ENCODE measurements around the gene KIF16B. TPM values are rescaled to one million over a fixed set of nuclear protein-coding genes. Genes with fewer than 3 reads are reported as not detected.

Gene KIF16B, protein sequence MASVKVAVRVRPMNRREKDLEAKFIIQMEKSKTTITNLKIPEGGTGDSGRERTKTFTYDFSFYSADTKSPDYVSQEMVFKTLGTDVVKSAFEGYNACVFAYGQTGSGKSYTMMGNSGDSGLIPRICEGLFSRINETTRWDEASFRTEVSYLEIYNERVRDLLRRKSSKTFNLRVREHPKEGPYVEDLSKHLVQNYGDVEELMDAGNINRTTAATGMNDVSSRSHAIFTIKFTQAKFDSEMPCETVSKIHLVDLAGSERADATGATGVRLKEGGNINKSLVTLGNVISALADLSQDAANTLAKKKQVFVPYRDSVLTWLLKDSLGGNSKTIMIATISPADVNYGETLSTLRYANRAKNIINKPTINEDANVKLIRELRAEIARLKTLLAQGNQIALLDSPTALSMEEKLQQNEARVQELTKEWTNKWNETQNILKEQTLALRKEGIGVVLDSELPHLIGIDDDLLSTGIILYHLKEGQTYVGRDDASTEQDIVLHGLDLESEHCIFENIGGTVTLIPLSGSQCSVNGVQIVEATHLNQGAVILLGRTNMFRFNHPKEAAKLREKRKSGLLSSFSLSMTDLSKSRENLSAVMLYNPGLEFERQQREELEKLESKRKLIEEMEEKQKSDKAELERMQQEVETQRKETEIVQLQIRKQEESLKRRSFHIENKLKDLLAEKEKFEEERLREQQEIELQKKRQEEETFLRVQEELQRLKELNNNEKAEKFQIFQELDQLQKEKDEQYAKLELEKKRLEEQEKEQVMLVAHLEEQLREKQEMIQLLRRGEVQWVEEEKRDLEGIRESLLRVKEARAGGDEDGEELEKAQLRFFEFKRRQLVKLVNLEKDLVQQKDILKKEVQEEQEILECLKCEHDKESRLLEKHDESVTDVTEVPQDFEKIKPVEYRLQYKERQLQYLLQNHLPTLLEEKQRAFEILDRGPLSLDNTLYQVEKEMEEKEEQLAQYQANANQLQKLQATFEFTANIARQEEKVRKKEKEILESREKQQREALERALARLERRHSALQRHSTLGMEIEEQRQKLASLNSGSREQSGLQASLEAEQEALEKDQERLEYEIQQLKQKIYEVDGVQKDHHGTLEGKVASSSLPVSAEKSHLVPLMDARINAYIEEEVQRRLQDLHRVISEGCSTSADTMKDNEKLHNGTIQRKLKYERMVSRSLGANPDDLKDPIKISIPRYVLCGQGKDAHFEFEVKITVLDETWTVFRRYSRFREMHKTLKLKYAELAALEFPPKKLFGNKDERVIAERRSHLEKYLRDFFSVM (N-terminal part only)
- total RNA-seq (5.1 and 8.8 TPM in 2 replicates), polyA plus RNA-seq (2.3 and 2.9 TPM in 2 replicates), polyA minus RNA-seq (8.9 and 9.5 TPM in 2 replicates), Bru-seq, nascent RNA (percentile 60 among the genes with signal in this experiment), BruChase-seq, experiment 1, labeled RNA remaining after a 6-hour chase (percentile 44 among the genes with signal in this experiment), BruChase-seq, experiment 2, labeled RNA remaining after a 2-hour chase (percentile 47 among the genes with signal in this experiment)
- polyA plus RNA-seq (2011; cell fraction: cytosol; rRNA removed) = 5.6 and 5.7 TPM in 2 replicates
- 10.1 and 11.1 TPM in 2 replicates for polyA plus RNA-seq (2011; cell fraction: nucleus; rRNA removed)
- polyA plus RNA-seq (2012) = 3.6 and 4.3 TPM in 2 replicates
- polyA minus RNA-seq (2011; cell fraction: cytosol; rRNA and poly(A)+ RNA removed) = 2.9 TPM
- 15.0 and 18.8 TPM in 2 replicates for polyA minus RNA-seq (2011; cell fraction: nucleus; rRNA and poly(A)+ RNA removed)
- long read RNA-seq, full-length matches to known transcripts = 4 of 6 reads
- long read RNA-seq, partial matches to known transcripts = 2 of 6 reads
- long read RNA-seq, other reads (novel, unspliced or antisense) = 0 of 6 reads

DNA sequence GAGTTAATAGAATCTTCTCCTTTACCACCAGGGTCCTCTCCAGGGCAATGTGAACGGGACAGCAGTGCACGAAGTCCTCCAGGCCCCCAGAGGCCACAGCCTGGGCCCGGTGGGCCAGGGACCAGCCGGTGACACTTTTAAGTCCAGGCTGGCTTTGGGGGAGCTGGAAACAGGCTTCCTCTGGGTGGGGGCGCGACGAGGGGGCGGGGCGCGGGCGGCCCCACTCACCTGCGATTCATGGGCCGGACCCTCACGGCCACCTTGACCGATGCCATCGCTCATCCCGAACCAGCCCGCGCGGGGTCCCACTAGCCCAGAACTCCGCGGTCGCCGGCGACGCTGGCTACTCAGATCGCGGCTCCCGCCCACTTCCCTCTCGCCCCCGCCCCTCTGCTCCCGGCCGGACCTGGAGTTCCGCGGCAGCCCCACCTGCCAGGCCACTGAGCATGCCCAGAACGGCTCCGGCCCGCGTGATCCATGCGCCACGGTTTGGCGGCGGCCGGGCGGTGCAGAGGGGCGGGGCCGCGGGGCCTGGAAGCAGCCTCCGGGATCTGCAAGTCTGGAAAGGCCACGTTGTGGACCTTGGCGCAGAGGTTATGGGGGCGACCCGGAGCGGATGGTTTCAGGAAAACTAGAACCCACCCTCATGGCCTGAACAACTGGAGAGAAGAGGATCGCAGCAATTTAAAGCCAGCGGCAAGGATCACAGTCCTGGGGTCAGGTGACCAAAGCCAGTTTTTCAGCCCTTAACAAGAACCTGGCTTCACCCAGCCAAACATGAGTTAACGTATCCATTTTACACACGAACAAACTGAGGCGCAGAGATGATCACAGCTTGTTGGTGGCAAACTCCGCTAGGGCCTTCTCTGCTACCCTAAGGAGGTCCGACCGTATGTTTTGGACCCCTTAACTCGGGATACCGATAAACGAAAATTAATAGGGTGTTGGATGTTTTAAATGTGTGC lies at the start of gene KIF16B:
TSS of gene KIF16B (minus strand) at position 448 of the 965 bp plus-strand sequence. CDS start at position 275, 173 bp downstream.
- peak within 1 kb of the TSS; percentile 92 for H2AFZ ChIP-seq (ENCODE audit: low read depth, low read length)
- peak within 1 kb of the TSS; percentile 43 for H3K9ac ChIP-seq (replicated peaks; ENCODE audit: extremely low read depth, insufficient read depth, low read length)
- no peaks in the 10 kb centered on the region for H3K36me3 ChIP-seq (ENCODE audit: control insufficient read depth in 2 of 2, extremely low read depth in 1 of 2, insufficient read depth in 2 of 2, low read length in 2 of 2)
- H3K9me3 ChIP-seq (replicated peaks; ENCODE audit: control insufficient read depth, insufficient read depth, low read length) = no peaks in the 10 kb centered on the region
- POLR2A ChIA-PET = no interaction called here
- no peaks in the 10 kb centered on the region for H3K9me1 ChIP-seq (replicated peaks; ENCODE audit: control insufficient read depth, extremely low read depth, insufficient read depth, low read length)
- FAIRE-seq (peak; percentile 77), DNase-seq (ENCODE audit: low read depth, low spot score) (peak; percentile 93)
- dilution Hi-C loops (cut with MboI; ENCODE audit: extremely low pct_ligation_motif_present, low sequenced_read_pairs) = no loop called here
- peaks cover 17% of the 10 kb centered on the region for H3K4me1 ChIP-seq (ENCODE audit: control insufficient read depth, extremely low read depth, insufficient read depth, low read length)
- no peaks in the 10 kb centered on the region for H4K20me1 ChIP-seq (replicated peaks; ENCODE audit: control insufficient read depth, extremely low read depth, insufficient read depth, low read length)
- TF ChIP-seq, protein P1, sequence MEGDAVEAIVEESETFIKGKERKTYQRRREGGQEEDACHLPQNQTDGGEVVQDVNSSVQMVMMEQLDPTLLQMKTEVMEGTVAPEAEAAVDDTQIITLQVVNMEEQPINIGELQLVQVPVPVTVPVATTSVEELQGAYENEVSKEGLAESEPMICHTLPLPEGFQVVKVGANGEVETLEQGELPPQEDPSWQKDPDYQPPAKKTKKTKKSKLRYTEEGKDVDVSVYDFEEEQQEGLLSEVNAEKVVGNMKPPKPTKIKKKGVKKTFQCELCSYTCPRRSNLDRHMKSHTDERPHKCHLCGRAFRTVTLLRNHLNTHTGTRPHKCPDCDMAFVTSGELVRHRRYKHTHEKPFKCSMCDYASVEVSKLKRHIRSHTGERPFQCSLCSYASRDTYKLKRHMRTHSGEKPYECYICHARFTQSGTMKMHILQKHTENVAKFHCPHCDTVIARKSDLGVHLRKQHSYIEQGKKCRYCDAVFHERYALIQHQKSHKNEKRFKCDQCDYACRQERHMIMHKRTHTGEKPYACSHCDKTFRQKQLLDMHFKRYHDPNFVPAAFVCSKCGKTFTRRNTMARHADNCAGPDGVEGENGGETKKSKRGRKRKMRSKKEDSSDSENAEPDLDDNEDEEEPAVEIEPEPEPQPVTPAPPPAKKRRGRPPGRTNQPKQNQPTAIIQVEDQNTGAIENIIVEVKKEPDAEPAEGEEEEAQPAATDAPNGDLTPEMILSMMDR (IDR thresholded peaks at IDR 0.05; ENCODE audit: extremely low read depth in 1 of 2, insufficient read depth in 1 of 2, low read depth in 1 of 2, low read length in 2 of 2) = peak in 1 of 2 donors; percentile 3
- TF ChIP-seq POLR2AphosphoS5 (IDR thresholded peaks at IDR 0.05; ENCODE audit: insufficient read depth, low read depth, low read length) (peak; percentile 21), GATA2 (IDR thresholded peaks at IDR 0.05; ENCODE audit: insufficient read depth, insufficient read length, low read depth, low read length) (no peak)
- no peaks in the 10 kb centered on the region for H3K79me2 ChIP-seq (ENCODE audit: control insufficient read depth, insufficient read depth, low read length)
- peak within 1 kb of the TSS; percentile 64 for H3K4me2 ChIP-seq (ENCODE audit: insufficient read depth, low read length)
- peak within 1 kb of the TSS; percentile 73 to 80 (median 76) for H3K4me3 ChIP-seq (replicated peaks in 1 of 3; ENCODE audit: insufficient read depth in 1 of 3, low read depth in 1 of 3, low read length in 3 of 3)
- TSS peak; percentile 67 for BruUV-seq (replicated peaks)
- CTCF ChIA-PET = no interaction called here
- no peaks in the 10 kb centered on the region for H3K27me3 ChIP-seq (ENCODE audit: control insufficient read depth in 2 of 2, insufficient read depth in 2 of 2, low read length in 2 of 2)
- intact Hi-C loops (cut with micrococcal nuclease) = loop anchor here (1.0 kb wide), 1 partner anchor 156 kb away; no protein-coding TSS in a partner anchor
- no peak within 1 kb of the TSS for H3K27ac ChIP-seq (ENCODE audit: insufficient read depth, low read depth, low read length)
